HCT116 (cell line): ENCODE data around the gene FATE1. TPM values are rescaled to one million over a fixed set of nuclear protein-coding genes. Genes with fewer than 3 reads are reported as not detected.

Experiments
- ATAC-seq: fragments of 200-7000 bp; cut with Tn5 transposase; 2 replicates; pipeline ENCODE4 v1.9.1; 2020; ENCODE audit warnings: mild to moderate bottlenecking, moderate library complexity
- BruUV-seq: library from RNA; stranded (reverse); fragments of 400-500 nt; replicated peaks from 2 replicates; lab custom pipeline; 2021; lab: Mats Ljungman, UMichigan
- CTCF ChIA-PET: fragments of 300-600 bp; sonication (Branson Sonifier 250); formaldehyde crosslinking; loops from one replicate; lab custom pipeline; 2021; ENCODE audit warnings: antibody characterized with exemption; lab: Charles Lee
- POLR2A ChIA-PET: fragments of 300-600, 350-600 bp; sonication (Branson Sonifier 250); formaldehyde crosslinking; loops from one replicate; lab custom pipeline; 2021; ENCODE audit warnings: antibody characterized with exemption; lab: Charles Lee
- RAD21 ChIA-PET, 2 experiments: fragments of 300-600 bp; sonication (Branson Sonifier 250); formaldehyde crosslinking; loops; one replicate each; lab custom pipeline; 2023; ENCODE audit warnings: low total read pairs in 2 of 2; ENCODE audit not compliant: uncharacterized antibody in 2 of 2, unreplicated experiment in 2 of 2, low non-redundant PET in 1 of 2; lab: Charles Lee
- DNase-seq: peaks from one replicate; pipeline ENCODE4 v3.0.0-alpha.2; 2010; ENCODE audit warnings: low read depth, low spot score
- H2AFZ ChIP-seq: fragments of 200-600 bp; shearing (Covaris generic), sonication (generic); 2 replicates; pipeline ENCODE4 v1.6.1; 2017; ENCODE audit warnings: low read depth, mixed run types, mixed read lengths, antibody characterized with exemption, low read length; ENCODE audit not compliant: poor library complexity, severe bottlenecking
- H3K27ac ChIP-seq: 2 replicates; pipeline ENCODE4 v1.5.1; 2012; ENCODE audit warnings: low read depth, low read length
- H3K27me3 ChIP-seq: fragments of 200-600 bp; sonication (generic); 2 replicates; pipeline ENCODE4 v1.6.1; 2016; ENCODE audit warnings: mixed run types, low read length, mixed read lengths; ENCODE audit not compliant: insufficient read depth
- H3K36me3 ChIP-seq, 2 experiments: fragments of 200-500 bp in 1 of 2; fragments of 200-600 bp in 1 of 2; sonication (Bioruptor generic) in 1 of 2; sonication (generic) in 1 of 2; 2 replicates each; pipeline versions ENCODE4 v1.5.1 to v1.6.1; 2014 to 2016; ENCODE audit warnings: low read length in 2 of 2, inconsistent platforms in 1 of 2, mixed read lengths in 1 of 2, mixed run types in 1 of 2; ENCODE audit not compliant: insufficient read depth in 2 of 2, control insufficient read depth in 1 of 2
- H3K4me1 ChIP-seq, 2 experiments: fragments of 200-600 bp in 1 of 2; sonication (generic) in 1 of 2; 2 replicates each; pipeline versions ENCODE4 v1.5.1 to v1.6.1; 2012 to 2017; ENCODE audit warnings: low read length in 2 of 2, inconsistent platforms in 1 of 2, mild to moderate bottlenecking in 1 of 2, mixed read lengths in 1 of 2, mixed run types in 1 of 2, moderate library complexity in 1 of 2; ENCODE audit not compliant: insufficient read depth in 2 of 2, control insufficient read depth in 1 of 2
- H3K4me2 ChIP-seq: fragments of 200-600 bp; sonication (generic); 2 replicates; pipeline ENCODE4 v1.6.1; 2017; ENCODE audit warnings: mixed run types, low read length, mixed read lengths
- H3K4me3 ChIP-seq, 2 experiments: fragments of 200-600 bp in 1 of 2; sonication (generic) in 1 of 2; replicated peaks in 1 of 2; 2 replicates each; pipeline ENCODE4 v1.5.1; 2011 to 2016; ENCODE audit warnings: low read length in 2 of 2, control low read depth in 1 of 2, low read depth in 1 of 2, mild to moderate bottlenecking in 1 of 2, mixed read lengths in 1 of 2, mixed run types in 1 of 2
- H3K79me2 ChIP-seq: fragments of 200-600 bp; sonication (generic); 2 replicates; pipeline ENCODE4 v1.6.1; 2017; ENCODE audit warnings: mild to moderate bottlenecking, mixed run types, low read length, moderate library complexity, mixed read lengths; ENCODE audit not compliant: insufficient read depth
- H3K9ac ChIP-seq: fragments of 200-600 bp; sonication (generic); 2 replicates; pipeline ENCODE4 v1.6.1; 2016; ENCODE audit warnings: low read length, mixed read lengths
- H3K9me2 ChIP-seq: fragments of 200-600 bp; sonication (generic), shearing (Covaris generic); 2 replicates; pipeline ENCODE4 v1.6.1; 2017; ENCODE audit warnings: mixed run types, mild to moderate bottlenecking, moderate library complexity; ENCODE audit not compliant: insufficient read depth
- H3K9me3 ChIP-seq, 2 experiments: fragments of 200-500 bp in 1 of 2; fragments of 200-600 bp in 1 of 2; sonication (Bioruptor generic) in 1 of 2; sonication (generic) in 1 of 2; 2 replicates each; pipeline ENCODE4 v1.6.1; 2014 to 2017; ENCODE audit warnings: low read length in 2 of 2, mixed read lengths in 2 of 2, inconsistent platforms in 1 of 2, low read depth in 1 of 2, mild to moderate bottlenecking in 1 of 2, mixed run types in 1 of 2, moderate library complexity in 1 of 2; ENCODE audit not compliant: control insufficient read depth in 1 of 2, insufficient read depth in 1 of 2
- H4K20me1 ChIP-seq: fragments of 200-600 bp; sonication (generic), shearing (Covaris generic); 2 replicates; pipeline ENCODE4 v1.6.1; 2017; ENCODE audit warnings: mixed run types, mild to moderate bottlenecking, moderate library complexity; ENCODE audit not compliant: insufficient read depth
- ATF3 ChIP-seq: IDR thresholded peaks from 2 replicates; pipeline ENCODE4 v1.6.1; 2012
- CBX3 ChIP-seq: IDR thresholded peaks from 2 replicates; pipeline ENCODE4 v1.6.1; 2012; ENCODE audit warnings: low read depth
- EZH2 ChIP-seq: fragments of 200-600 bp; sonication (generic); IDR thresholded peaks from 2 replicates; pipeline ENCODE4 v1.6.1; 2017; ENCODE audit warnings: antibody characterized with exemption, mixed run types
- EZH2phosphoT487 ChIP-seq: fragments of 200-600 bp; IDR thresholded peaks from 2 replicates; pipeline ENCODE4 v1.6.1; 2018; ENCODE audit warnings: antibody characterized with exemption, borderline replicate concordance
- FOSL1 ChIP-seq: IDR thresholded peaks from 2 replicates; pipeline ENCODE4 v1.6.1; 2012; ENCODE audit warnings: low read depth
- JUND ChIP-seq: IDR thresholded peaks from 2 replicates; pipeline ENCODE4 v1.6.1; 2012
- MAX ChIP-seq: IDR thresholded peaks from 2 replicates; pipeline ENCODE4 v1.6.1; 2012
- RAD21 ChIP-seq: IDR thresholded peaks from 2 replicates; pipeline ENCODE4 v1.6.1; 2012; ENCODE audit warnings: low read depth, mild to moderate bottlenecking
- SP1 ChIP-seq: IDR thresholded peaks from 2 replicates; pipeline ENCODE4 v1.6.1; 2012; ENCODE audit warnings: low read depth
- TCF7L2 ChIP-seq: IDR thresholded peaks from 2 replicates; pipeline ENCODE4 v1.7.0; 2011; ENCODE audit warnings: borderline replicate concordance, inconsistent platforms; ENCODE audit not compliant: insufficient read depth, insufficient read length; ENCODE audit errors: extremely low read depth
- YY1 ChIP-seq: IDR thresholded peaks from 2 replicates; pipeline ENCODE4 v1.6.1; 2011; ENCODE audit warnings: low read length, low read depth, moderate library complexity, mild to moderate bottlenecking; ENCODE audit not compliant: insufficient replicate concordance; ENCODE audit errors: extremely low read depth
- ZBTB33 ChIP-seq: IDR thresholded peaks from 2 replicates; pipeline ENCODE4 v1.6.1; 2011; ENCODE audit warnings: mild to moderate bottlenecking, low read length, moderate library complexity; ENCODE audit not compliant: insufficient replicate concordance; ENCODE audit errors: extremely low read depth
- ZFX ChIP-seq: fragments of 450-650 bp; IDR thresholded peaks from 2 replicates; pipeline ENCODE4 v1.6.1; 2017
- ZNF274 ChIP-seq: fragments of 200-500 bp; sonication (Bioruptor generic); IDR thresholded peaks from 2 replicates; pipeline ENCODE4 v1.6.1; 2014; ENCODE audit warnings: mild to moderate bottlenecking, low read depth, low read length, inconsistent platforms
- intact Hi-C: fragments of 100-400 bp; cut with micrococcal nuclease; formaldehyde crosslinking; loops from 2 replicates; pipeline ENCODE4 v1.10.0; 2022
- total RNA-seq: library from RNA; stranded (reverse); gene quantifications from one replicate; pipeline ENCODE4 v1.2.1, GENCODE V29; 2021; ENCODE audit not compliant: unreplicated experiment

The FATE1 gene
- total RNA-seq, 1 experiment from 2014 or later = not detected

- RAD21 ChIA-PET = no interaction called here
- H3K79me2 ChIP-seq = no peaks in the 10 kb centered on the region
- BruUV-seq = no TSS peak
- no peaks in the 10 kb centered on the region for H3K9me2 ChIP-seq
- intact Hi-C loops = no loop called here
- no peaks in the 10 kb centered on the region for H3K9me3 ChIP-seq
- H4K20me1 ChIP-seq = no peaks in the 10 kb centered on the region
- POLR2A ChIA-PET = no interaction called here
- CTCF ChIA-PET = interaction anchor here (1.4 kb wide), 1 partner anchor 169 kb away, joined by 3 read pairs; no protein-coding TSS in a partner anchor
- H3K27me3 ChIP-seq = peaks cover 5% of the 10 kb centered on the region
- no peak for TF ChIP-seq ATF3
- no peak for TF ChIP-seq ZBTB33
- TF ChIP-seq TCF7L2 = no peak
- no peaks in the 10 kb centered on the region for H3K4me1 ChIP-seq
- H2AFZ ChIP-seq = no peak overlapping the region
- no peak overlapping the region for H3K9ac ChIP-seq
- H3K4me3 ChIP-seq = no peak overlapping the region
- no peak overlapping the region for H3K27ac ChIP-seq
- no peaks in the 10 kb centered on the region for H3K36me3 ChIP-seq
- no peak for ATAC-seq
- no peak overlapping the region for H3K4me2 ChIP-seq
- no peak for DNase-seq
Measured at GRCh38 chrX:151675121-151675746, 40.6 kb upstream of the FATE1 start.

GRCh38 chrX:151676196-151676595 is 39.6 kb upstream of the FATE1 start:
- no peak overlapping the region for H3K4me2 ChIP-seq
- H3K79me2 ChIP-seq = no peaks in the 10 kb centered on the region
- RAD21 ChIA-PET = no interaction called here
- H3K36me3 ChIP-seq = no peaks in the 10 kb centered on the region
- BruUV-seq = no TSS peak
- intact Hi-C loops = no loop called here
- no peaks in the 10 kb centered on the region for H3K4me1 ChIP-seq
- H3K9ac ChIP-seq = no peak overlapping the region
- H3K9me3 ChIP-seq = no peaks in the 10 kb centered on the region
- no peaks in the 10 kb centered on the region for H4K20me1 ChIP-seq
- no peak overlapping the region for H2AFZ ChIP-seq
- no peak overlapping the region for H3K27ac ChIP-seq
- no peak for ATAC-seq
- peaks cover 5% of the 10 kb centered on the region for H3K27me3 ChIP-seq
- no peaks in the 10 kb centered on the region for H3K9me2 ChIP-seq
- no peak overlapping the region for H3K4me3 ChIP-seq
- no peak for DNase-seq
- CTCF ChIA-PET = interaction anchor here (1.4 kb wide), 1 partner anchor 170 kb away, joined by 3 read pairs; no protein-coding TSS in a partner anchor
- POLR2A ChIA-PET = no interaction called here
- no peak for TF ChIP-seq FOSL1
- no peak for TF ChIP-seq CBX3
- no peak for TF ChIP-seq RAD21
- no peak for TF ChIP-seq EZH2
- TF ChIP-seq ATF3 = no peak
- no peak for TF ChIP-seq ZFX
- TF ChIP-seq SP1 = no peak
- no peak for TF ChIP-seq JUND
- no peak for TF ChIP-seq MAX
- TF ChIP-seq ZBTB33 = no peak
- TF ChIP-seq YY1 = no peak
- no peak for TF ChIP-seq EZH2phosphoT487
- TF ChIP-seq ZNF274 = no peak
